IPS DF 19.7 (cell line): ENCODE data around the gene TUBD1.
A peak's percentile ranks its signal among the peaks of the same experiment; 100 is the strongest.
"Not testable (repeated sequence)": the region's sequence is repeated elsewhere in the genome, so short reads cannot be mapped to it uniquely, and the experiment has no call there.

Experiments
- DNase-seq: peaks from one replicate; pipeline ENCODE4 v3.0.0-alpha.2; 2013; ENCODE audit warnings: low read depth, low spot score

TUBD1 gene

DNA sequence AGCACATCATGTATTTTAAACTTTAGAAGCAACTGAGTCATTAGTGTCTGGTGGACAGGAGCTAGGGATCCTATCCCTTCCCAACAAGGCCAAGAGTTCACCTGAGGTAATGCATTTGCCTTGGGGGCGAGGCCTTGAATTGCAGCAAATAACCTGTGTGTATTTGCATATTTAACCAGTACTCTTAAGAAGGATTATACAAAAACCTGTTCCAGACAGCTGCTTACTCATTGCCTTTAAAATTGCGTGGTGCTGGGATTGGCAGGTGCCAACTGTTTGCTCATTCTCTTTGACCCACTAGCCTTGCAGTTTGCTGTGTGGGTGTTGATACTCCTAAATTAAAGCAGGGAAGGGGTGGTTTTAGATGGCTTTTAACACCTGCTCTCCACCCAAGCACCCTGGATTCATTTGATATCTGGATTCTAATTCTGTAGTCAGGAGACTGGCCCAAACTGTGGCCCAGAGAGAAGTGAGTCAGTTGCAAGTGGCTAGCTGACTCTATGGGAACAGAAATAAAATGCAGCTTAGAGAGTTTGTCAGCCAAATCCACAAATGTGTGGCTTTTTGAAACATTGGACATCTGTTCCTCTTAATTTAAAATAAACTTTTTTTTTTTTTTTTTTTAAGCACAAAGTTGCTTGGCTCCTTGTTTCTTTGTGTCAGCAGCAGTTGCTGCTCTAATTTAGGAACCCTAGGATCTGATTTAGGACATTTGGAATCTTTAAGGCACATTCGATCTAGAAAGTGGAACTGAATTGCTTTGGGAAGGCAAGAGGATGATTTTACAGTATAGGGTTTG is 46.9 kb downstream of the TUBD1 start:
- DNase-seq, result no peak

- no peak for DNase-seq
Measured at GRCh38 chr17:59844884-59845594, 47.7 kb downstream of the TUBD1 start.

GRCh38 chr17:59842901-59843652 is 49.7 kb downstream of the TUBD1 start:
- no peak for DNase-seq

DNA sequence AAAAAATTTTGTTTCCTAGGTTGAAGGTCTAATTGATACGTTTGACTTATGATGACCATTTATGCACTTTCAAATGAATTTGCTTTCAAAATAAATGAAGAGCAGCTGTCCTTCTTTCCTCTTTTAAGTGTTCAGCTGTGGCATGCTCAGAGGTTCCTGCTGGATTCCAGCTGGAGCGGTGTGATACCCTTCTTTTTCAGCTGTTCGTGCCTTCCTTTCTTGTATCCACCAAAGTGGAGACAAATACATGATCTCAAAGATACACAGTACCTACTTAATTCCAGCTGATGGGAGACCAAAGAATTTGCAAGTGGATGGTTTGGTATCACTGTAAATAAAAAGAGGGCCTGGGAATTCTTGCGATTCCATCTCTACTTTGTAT is 50.9 kb downstream of the TUBD1 start:
- not testable (repeated sequence) for DNase-seq

- not testable (repeated sequence) for DNase-seq
Measured at GRCh38 chr17:59841091-59841881, 51.5 kb downstream of the TUBD1 start.

DNA sequence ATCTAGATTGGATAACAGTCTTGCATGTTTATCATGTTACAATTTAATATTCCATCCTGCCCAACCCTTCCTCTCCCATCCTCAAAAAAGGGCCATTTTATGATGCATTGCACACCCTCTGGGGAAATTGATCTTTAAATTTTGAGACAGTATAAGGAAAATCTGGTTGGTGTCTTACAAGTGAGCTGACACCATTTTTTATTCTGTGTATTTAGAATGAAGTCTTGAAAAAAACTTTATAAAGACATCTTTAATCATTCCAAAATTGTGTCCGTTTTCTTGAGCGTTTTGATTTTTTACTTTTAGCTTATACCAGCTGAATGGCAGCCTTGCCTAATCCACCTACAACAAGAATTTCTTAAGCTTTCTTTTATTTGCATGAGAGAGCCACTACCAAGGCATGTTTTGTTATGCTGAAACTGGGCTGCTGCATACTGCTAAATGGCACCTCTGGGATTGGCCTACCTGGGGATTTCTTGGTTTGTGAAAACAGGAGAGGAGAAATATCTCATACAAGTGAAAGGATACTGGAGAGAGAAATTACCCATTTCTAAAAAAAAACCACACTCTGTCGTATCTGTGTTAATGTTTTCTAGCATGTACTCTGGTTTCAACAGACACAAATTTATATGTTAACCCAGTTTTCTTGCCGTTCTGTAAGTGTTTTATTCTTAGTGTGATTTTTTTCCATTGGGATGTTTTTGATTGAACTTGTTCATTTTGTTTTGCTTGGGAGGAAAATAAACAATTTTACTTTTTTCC is 52.2 kb downstream of the TUBD1 start:
- DNase-seq, result peak; percentile 75

GRCh38 chr17:59839651-59840328 is 53.0 kb downstream of the TUBD1 start:
- no peak for DNase-seq

- DNase-seq, result no peak
Measured at GRCh38 chr17:59838052-59838916, 54.5 kb downstream of the TUBD1 start.

DNA sequence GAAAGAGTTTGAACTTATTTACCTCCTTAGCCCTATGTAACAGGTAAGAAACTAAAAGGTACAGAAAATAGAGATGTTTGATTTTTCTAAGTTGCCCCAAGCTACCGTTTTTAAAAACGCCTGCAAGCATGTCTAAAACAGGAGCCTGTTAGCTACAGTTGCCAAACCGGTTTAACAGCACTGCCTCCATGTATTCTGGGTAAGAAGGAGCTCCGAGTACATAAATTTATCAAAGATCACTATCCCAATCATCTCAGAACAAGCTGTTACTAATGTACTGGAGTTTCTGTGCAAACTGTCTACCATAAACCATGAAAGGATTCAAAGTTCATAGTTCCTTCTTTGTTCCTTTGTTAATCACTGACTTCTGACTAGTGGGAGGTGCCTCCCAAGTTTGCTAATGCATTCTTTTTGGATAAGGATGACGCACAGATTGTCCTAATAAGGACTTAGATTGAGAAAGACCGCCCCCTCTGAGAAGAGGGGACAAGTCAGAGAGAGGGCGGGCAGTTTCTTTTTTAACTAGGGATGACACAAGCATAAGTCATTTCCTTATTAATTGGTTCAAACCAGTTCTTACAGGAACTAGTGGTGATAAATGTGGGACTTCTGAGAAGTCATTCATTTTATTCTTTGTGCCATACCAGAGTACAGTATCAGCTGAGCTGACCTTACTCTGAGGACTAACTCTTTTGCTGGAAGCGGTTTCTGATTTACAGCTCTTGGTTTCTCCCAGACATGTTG is 55.3 kb downstream of the TUBD1 start:
- DNase-seq, result peak; percentile 93

DNA sequence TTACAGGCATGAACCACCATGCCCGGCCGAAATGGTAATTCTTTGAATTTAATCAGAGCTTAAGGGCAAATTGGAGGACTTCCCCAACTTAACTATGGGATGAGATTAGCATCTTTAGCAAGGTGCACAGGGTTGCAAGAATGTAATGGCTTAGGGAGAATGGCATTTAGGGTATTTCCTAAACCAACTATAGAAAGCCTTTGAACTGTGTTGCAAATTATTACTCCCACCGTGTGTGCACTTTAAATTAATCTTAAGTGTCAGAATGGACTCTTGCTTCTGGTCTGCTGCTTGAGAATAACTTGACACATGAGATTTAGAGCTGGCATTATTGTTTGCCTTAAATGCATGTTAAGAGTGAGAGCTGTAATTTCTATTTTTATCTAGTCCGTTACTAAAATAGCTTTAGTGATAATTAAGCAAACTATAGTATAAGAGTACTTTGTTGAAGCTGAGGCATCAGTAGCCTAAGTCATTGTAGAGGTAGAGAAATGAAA is 59.8 kb downstream of the TUBD1 start:
- no peak for DNase-seq

DNA sequence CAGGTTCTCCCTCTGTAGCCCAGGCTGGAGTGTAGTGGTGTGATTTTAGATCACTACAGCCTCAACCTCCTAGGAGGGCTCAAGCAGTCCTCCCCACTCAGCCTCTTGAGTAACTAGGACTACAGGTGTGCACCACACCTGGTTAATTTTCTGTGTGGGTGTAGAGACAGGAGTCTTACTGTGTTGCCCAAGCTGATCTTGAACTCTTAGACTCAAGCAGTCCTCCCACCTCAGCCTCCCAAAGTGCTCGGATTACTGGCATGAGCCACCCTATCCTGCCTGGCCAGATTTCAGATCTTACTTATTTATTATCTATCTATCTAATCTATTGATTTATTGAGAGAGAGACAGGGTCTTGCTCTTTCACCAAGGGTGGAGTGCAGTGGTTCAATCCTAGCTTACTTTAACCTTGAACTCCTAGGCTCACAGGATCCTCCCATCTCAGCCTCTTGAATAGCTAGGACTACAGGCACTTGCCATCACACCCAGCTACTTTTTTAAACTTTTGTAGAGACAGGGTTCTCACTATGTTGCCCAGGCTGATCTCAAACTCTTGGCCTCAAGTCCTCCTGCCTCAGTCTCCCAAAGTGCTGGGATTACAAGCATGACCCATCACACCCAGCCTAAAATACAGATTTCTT is 61.8 kb downstream of the TUBD1 start:
- DNase-seq, result no peak

GRCh38 chr17:59830007-59830630 is 62.6 kb downstream of the TUBD1 start:
- DNase-seq, result no peak

GRCh38 chr17:59829217-59830006 is 63.3 kb downstream of the TUBD1 start:
- DNase-seq, result no peak

- DNase-seq, result not testable (repeated sequence)
Measured at GRCh38 chr17:59828819-59829216, 63.9 kb downstream of the TUBD1 start.

- no peak for DNase-seq
Measured at GRCh38 chr17:59828478-59828760, 64.3 kb downstream of the TUBD1 start.

DNA sequence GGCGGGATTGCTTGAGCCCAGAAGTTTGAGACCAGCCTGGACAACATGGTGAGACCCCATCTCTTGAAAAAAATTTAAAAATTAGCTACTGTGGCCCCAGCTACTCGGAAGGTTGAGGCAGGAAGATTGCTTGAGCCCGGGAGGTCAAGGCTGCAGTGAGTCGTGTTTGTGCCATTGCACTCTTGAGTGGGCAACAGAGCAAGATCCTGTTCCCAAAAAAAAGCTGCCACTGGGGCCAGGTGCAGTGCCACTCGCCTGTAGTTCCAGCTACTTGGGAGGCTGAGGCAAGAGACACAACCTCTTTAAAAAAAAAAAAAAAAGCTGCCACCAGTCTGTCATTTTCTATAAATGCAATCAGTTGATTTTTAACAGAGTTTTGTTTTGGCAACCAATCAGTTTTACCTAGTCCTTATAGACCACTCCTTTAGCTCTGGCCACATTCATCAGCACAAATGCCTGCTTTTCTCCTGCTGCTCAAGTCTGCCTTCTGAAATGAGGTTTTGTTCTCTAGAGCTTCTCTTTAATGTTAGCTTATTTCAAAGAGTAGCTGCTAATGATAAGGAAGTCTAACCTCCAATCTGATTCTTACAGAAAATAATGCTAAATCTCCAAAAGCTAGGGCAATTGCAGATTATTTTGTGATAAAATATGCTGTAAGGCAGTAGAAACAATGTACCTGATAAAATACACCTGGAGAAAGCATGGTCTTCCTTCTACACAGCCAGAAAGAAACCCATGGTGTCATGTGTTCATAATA is 64.8 kb downstream of the TUBD1 start:
- DNase-seq, result no peak
